ENCODE results near the gene TMEM208.

- no peak for TF ChIP-seq CTCF (IDR thresholded peaks at IDR 0.05; ENCODE audit: poor library complexity)
- no peak for TF ChIP-seq EZH2phosphoT487 (IDR thresholded peaks at IDR 0.05; ENCODE audit: low read depth, severe bottlenecking, unreplicated experiment)
- no peak for TF ChIP-seq EZH2 (IDR thresholded peaks at IDR 0.05; ENCODE audit: borderline replicate concordance)
Measured at GRCh38 chr16:67258161-67258835, 31.4 kb downstream of the TMEM208 start.

Measured in hepatocyte (in vitro differentiated cells).